GM18505 (cell line): ENCODE data around the gene BRAP.
"Not testable (repeated sequence)": the region's sequence is repeated elsewhere in the genome, so short reads cannot be mapped to it uniquely, and the experiment has no call there.

Experiments used
- ATAC-seq: cut with Tn5 transposase; IDR thresholded peaks from one replicate; pipeline ENCODE4 v1.9.1; 2021; ENCODE audit not compliant: unreplicated experiment
- POLR2A ChIP-seq: IDR thresholded peaks from 4 replicates; pipeline ENCODE4 v1.6.1; 2011; ENCODE audit warnings: borderline replicate concordance; ENCODE audit not compliant: insufficient read depth, insufficient read length; ENCODE audit errors: extremely low read depth

Gene BRAP

GRCh38 chr12:111596985-111597830, 88.5 kb downstream of the BRAP start:
- ATAC-seq = no peak
- TF ChIP-seq POLR2A = no peak

- ATAC-seq = not testable (repeated sequence)
Measured at GRCh38 chr12:111595341-111595835, 90.4 kb downstream of the BRAP start.
